Fibroblast of lung (primary cell): ENCODE data around the gene EBF3. TPM values are rescaled to one million over a fixed set of nuclear protein-coding genes. Genes with fewer than 3 reads are reported as not detected.

Experiments used
- DNase-seq, 2 donors: peaks; one replicate each; pipeline versions ENCODE4 v3.0.0 to v3.0.0-alpha.2; 2010; ENCODE audit warnings: low read depth in 2 of 2
- H2AFZ ChIP-seq: 2 replicates; pipeline ENCODE4 v1.5.1; 2012; ENCODE audit warnings: low read length, control low read depth, inconsistent platforms
- H3K27ac ChIP-seq: 2 replicates; pipeline ENCODE4 v1.5.1; 2011; ENCODE audit warnings: low read length, control low read depth; ENCODE audit not compliant: insufficient read depth
- H3K27me3 ChIP-seq: 2 replicates; pipeline ENCODE4 v1.5.1; 2011; ENCODE audit warnings: mild to moderate bottlenecking, low read length; ENCODE audit not compliant: control insufficient read depth, insufficient read depth
- H3K36me3 ChIP-seq: 2 replicates; pipeline ENCODE4 v1.5.1; 2011; ENCODE audit warnings: low read length; ENCODE audit not compliant: control insufficient read depth, insufficient read depth
- H3K4me1 ChIP-seq: 2 replicates; pipeline ENCODE4 v1.5.1; 2011; ENCODE audit warnings: low read length; ENCODE audit not compliant: control insufficient read depth, insufficient read depth; ENCODE audit errors: extremely low read depth
- H3K4me2 ChIP-seq: 2 replicates; pipeline ENCODE4 v1.5.1; 2011; ENCODE audit warnings: low read length, control low read depth; ENCODE audit not compliant: insufficient read depth; ENCODE audit errors: extremely low read depth
- H3K4me3 ChIP-seq, 4 experiments: fragments of 200-600 bp in 1 of 4; sonication (generic) in 1 of 4; replicated peaks in 1 of 4; 2 replicates each; pipeline ENCODE4 v1.5.1; 2011 to 2016; ENCODE audit warnings: low read length in 4 of 4, low read depth in 3 of 4, mild to moderate bottlenecking in 3 of 4, control low read depth in 2 of 4, inconsistent platforms in 1 of 4, mixed read lengths in 1 of 4; ENCODE audit not compliant: insufficient read depth in 1 of 4; ENCODE audit errors: control extremely low read depth in 1 of 4
- H3K79me2 ChIP-seq: 2 replicates; pipeline ENCODE4 v1.5.1; 2012; ENCODE audit warnings: mild to moderate bottlenecking, low read length, inconsistent platforms; ENCODE audit not compliant: control insufficient read depth, insufficient read depth
- H3K9ac ChIP-seq: 2 replicates; pipeline ENCODE4 v1.5.1; 2011; ENCODE audit warnings: mild to moderate bottlenecking, low read length, control low read depth; ENCODE audit not compliant: insufficient read depth
- H3K9me3 ChIP-seq: 2 replicates; pipeline ENCODE4 v1.5.1; 2012; ENCODE audit warnings: low read depth, low read length; ENCODE audit not compliant: control insufficient read depth, insufficient read depth
- H4K20me1 ChIP-seq: 2 replicates; pipeline ENCODE4 v1.5.1; 2011; ENCODE audit warnings: low read length; ENCODE audit not compliant: control insufficient read depth, insufficient read depth; ENCODE audit errors: extremely low read depth
- EZH2 ChIP-seq: IDR thresholded peaks from 2 replicates; pipeline ENCODE4 v1.5.1; 2012; ENCODE audit warnings: low read length, control low read depth, mild to moderate bottlenecking; ENCODE audit errors: missing control alignments
- polyA plus RNA-seq, 2 donors: library from polyadenylated mRNA; depleted of rRNA in 1 of 2; stranded (reverse) in 1 of 2; unstranded in 1 of 2; fragments of >200 nt; gene quantifications; 2 replicates each; pipeline ENCODE4 v1.2.1, GENCODE V29; 2011 to 2012; ENCODE audit warnings: missing spikeins in 1 of 2
- total RNA-seq: library from RNA; depleted of rRNA; stranded (reverse); fragments of >200 nt; gene quantifications from 2 replicates; pipeline ENCODE4 v1.2.1, GENCODE V29; 2014
- TF ChIP-seq, protein P1 (sequence below), 2 donors: IDR thresholded peaks in 1 of 2; conservative IDR thresholded peaks in 1 of 2; 1 replicate in 1 of 2; 2 replicates in 1 of 2; pipeline ENCODE4 v1.5.1; 2011 to 2012; ENCODE audit warnings: low read length in 2 of 2, control low read depth in 1 of 2, inconsistent platforms in 1 of 2, low read depth in 1 of 2, mild to moderate bottlenecking in 1 of 2

Gene EBF3
- total and polyA plus RNA-seq, 2 donors (not counting 1 experiment from before 2014, with no cell fraction given), result 0.12 to 0.17 TPM

DNA sequence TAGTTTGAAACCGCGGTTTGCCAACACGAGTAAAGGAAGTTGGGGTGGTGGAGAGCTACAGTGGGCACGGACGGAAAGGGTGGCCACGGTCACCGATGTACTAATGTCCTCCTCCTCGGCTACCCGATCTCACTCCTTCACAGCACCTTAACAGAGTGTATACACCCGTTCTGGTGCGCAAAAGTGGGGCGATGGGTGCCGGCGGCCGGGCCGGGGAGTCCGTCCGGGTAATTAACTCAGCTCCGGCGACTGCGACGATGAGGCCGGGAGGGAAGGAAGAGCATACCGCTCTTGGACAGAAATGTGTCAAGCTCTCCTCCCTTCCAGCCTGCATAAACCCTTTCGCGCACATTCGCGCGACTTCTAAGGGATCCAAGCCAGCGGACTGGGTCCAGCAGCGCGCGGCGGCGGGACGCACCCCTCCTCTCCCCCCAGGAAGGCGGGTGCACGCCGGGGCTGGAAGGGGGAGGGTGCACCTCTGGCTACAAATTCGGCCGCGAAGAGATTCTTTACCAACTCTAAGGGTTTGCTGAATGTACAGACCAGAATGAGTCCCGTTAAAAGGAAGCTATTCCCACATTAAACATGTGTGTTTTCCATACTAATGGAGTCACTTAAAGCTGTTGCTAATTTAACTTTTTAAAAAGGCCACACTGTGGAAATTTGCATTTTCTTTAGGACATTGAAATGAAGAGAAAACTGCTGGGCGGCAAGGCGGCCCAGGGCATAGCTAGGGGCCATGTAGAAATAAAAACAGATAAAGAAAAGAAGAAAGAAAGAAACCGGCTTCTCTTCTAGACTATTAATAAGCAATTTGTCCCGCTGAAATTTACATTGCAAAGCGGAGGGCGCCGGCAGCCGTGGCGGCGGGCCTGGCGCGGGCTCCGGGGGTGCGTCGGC, 6.6 kb upstream of the EBF3 start:
- no peak overlapping the region for H2AFZ ChIP-seq
- H3K4me1 ChIP-seq, result no peaks in the 10 kb centered on the region
- H3K27me3 ChIP-seq, result peaks cover 48% of the 10 kb centered on the region
- H3K9ac ChIP-seq, result no peak overlapping the region
- DNase-seq, result no peak
- no peak overlapping the region for H3K4me2 ChIP-seq
- H4K20me1 ChIP-seq, result no peaks in the 10 kb centered on the region
- H3K9me3 ChIP-seq, result no peaks in the 10 kb centered on the region
- peak; percentile 93 for TF ChIP-seq EZH2
- TF ChIP-seq, protein P1, sequence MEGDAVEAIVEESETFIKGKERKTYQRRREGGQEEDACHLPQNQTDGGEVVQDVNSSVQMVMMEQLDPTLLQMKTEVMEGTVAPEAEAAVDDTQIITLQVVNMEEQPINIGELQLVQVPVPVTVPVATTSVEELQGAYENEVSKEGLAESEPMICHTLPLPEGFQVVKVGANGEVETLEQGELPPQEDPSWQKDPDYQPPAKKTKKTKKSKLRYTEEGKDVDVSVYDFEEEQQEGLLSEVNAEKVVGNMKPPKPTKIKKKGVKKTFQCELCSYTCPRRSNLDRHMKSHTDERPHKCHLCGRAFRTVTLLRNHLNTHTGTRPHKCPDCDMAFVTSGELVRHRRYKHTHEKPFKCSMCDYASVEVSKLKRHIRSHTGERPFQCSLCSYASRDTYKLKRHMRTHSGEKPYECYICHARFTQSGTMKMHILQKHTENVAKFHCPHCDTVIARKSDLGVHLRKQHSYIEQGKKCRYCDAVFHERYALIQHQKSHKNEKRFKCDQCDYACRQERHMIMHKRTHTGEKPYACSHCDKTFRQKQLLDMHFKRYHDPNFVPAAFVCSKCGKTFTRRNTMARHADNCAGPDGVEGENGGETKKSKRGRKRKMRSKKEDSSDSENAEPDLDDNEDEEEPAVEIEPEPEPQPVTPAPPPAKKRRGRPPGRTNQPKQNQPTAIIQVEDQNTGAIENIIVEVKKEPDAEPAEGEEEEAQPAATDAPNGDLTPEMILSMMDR (conservative IDR thresholded peaks at IDR 0.05 in 1 of 2, IDR thresholded peaks at IDR 0.05 in 1 of 2; ENCODE audit: low read depth in 1 of 2, low read length in 2 of 2), result no peak
- H3K79me2 ChIP-seq, result no peaks in the 10 kb centered on the region
- H3K4me3 ChIP-seq, result no peak overlapping the region
- no peaks in the 10 kb centered on the region for H3K36me3 ChIP-seq
- no peak overlapping the region for H3K27ac ChIP-seq

DNA sequence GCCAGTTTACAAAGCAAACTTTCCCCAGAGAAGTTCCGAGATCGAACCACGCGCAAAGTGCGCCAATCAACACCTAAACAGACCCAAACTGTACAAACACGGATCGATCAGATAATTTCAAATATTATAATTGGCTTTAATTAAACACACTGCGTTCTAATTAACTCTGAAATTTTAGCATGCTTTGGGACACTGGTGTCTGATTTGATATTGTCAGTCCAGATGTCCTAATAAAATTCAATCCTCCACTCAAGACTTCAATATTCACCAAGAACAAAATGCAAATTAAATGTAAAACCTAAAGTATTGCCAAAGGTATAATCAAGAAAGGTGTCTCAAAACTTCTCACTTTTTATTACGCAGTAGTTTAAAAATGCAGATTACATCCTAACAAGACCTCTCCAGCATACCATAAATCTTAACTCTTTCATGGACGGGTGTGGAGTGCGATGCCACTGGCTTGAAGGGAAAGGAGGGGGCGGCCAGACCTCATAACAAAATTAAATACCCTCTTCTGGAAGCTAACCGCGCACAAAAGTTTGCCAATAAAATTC, 5.9 kb upstream of the EBF3 start:
- DNase-seq, result no peak
- peaks cover 54% of the 10 kb centered on the region for H3K27me3 ChIP-seq
- H3K36me3 ChIP-seq, result no peaks in the 10 kb centered on the region
- no peak overlapping the region for H3K9ac ChIP-seq
- no peaks in the 10 kb centered on the region for H3K4me1 ChIP-seq
- no peak overlapping the region for H3K4me3 ChIP-seq
- H3K9me3 ChIP-seq, result no peaks in the 10 kb centered on the region
- H3K27ac ChIP-seq, result no peak overlapping the region
- TF ChIP-seq, protein P1 (conservative IDR thresholded peaks at IDR 0.05 in 1 of 2, IDR thresholded peaks at IDR 0.05 in 1 of 2; ENCODE audit: low read depth in 1 of 2, low read length in 2 of 2), result no peak
- no peak for TF ChIP-seq EZH2
- no peaks in the 10 kb centered on the region for H3K79me2 ChIP-seq
- H2AFZ ChIP-seq, result no peak overlapping the region
- no peak overlapping the region for H3K4me2 ChIP-seq
- no peaks in the 10 kb centered on the region for H4K20me1 ChIP-seq

DNA sequence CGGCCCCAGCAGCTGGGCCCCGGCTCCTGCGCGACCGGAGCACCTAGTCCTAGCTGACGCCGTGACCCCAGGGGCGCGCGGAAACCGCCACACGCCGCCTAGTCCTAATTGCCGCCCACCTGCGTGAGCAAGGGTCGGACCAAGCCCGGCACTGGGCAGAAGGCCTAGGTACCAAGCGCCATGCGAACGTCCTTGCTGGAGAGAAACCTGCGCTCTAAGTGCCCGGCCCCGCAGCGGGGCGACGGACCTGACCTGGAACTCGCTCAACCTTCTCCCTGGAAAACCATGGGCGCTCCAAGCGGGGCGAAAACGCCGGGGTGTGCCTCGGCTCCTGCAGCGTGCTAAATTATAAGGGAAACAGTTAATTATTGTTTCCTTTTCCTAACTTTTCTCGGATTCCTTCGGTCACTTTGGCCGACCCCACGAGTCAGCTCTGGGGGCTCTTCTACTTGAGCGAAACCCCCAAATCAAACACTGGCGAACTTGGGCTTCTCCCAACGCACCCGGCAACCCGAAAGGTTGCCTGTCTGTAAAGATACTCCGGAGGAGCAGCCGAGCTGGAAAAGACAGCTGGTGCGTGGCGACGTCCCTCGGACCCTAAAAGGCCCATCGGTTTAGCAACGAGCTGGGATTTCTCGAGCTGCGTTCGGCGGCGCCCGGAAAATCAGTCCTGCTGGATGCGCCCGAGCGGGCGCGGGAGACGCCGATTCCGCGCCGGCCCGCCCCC, 5.3 kb upstream of the EBF3 start:
- no peak overlapping the region for H2AFZ ChIP-seq
- H3K79me2 ChIP-seq, result no peaks in the 10 kb centered on the region
- H3K4me1 ChIP-seq, result no peaks in the 10 kb centered on the region
- no peak overlapping the region for H3K27ac ChIP-seq
- TF ChIP-seq, protein P1 (conservative IDR thresholded peaks at IDR 0.05 in 1 of 2, IDR thresholded peaks at IDR 0.05 in 1 of 2; ENCODE audit: low read depth in 1 of 2, low read length in 2 of 2), result no peak
- TF ChIP-seq EZH2, result peak; percentile 34
- peaks cover 59% of the 10 kb centered on the region for H3K27me3 ChIP-seq
- no peak overlapping the region for H3K9ac ChIP-seq
- no peaks in the 10 kb centered on the region for H3K9me3 ChIP-seq
- no peaks in the 10 kb centered on the region for H3K36me3 ChIP-seq
- no peak for DNase-seq
- H4K20me1 ChIP-seq, result no peaks in the 10 kb centered on the region
- no peak overlapping the region for H3K4me3 ChIP-seq
- H3K4me2 ChIP-seq, result no peak overlapping the region
